Activated CD4-positive, alpha-beta memory T cell treated with anti-CD3 and anti-CD28 coated beads, Interleukin-2, amount 10 ng/mL, durations not matched to agents 7 days and 5 days (primary cell): ENCODE data around the gene LDB1. TPM values are rescaled to one million over a fixed set of nuclear protein-coding genes. Genes with fewer than 3 reads are reported as not detected.
A peak's percentile ranks its signal among the peaks of the same experiment; 100 is the strongest.

Experiments
- CTCF ChIA-PET: fragments of 350-600 bp; sonication (Branson Sonifier 250); formaldehyde crosslinking; loops from one replicate; lab custom pipeline; 2021; ENCODE audit warnings: antibody characterized with exemption, inconsistent platforms; lab: Charles Lee
- POLR2A ChIA-PET: fragments of 350-600 bp; sonication (Branson Sonifier 250); formaldehyde crosslinking; loops from one replicate; lab custom pipeline; 2021; ENCODE audit warnings: antibody characterized with exemption; lab: Charles Lee
- DNase-seq: peaks from one replicate; pipeline ENCODE4 v3.0.0-alpha.2; 2020
- H3K27ac Mint-ChIP-seq: one replicate; pipeline ENCODE4 v1.8.0; 2021; ENCODE audit warnings: mild to moderate bottlenecking, mixed read lengths
- H3K27me3 Mint-ChIP-seq: one replicate; pipeline ENCODE4 v1.8.0; 2021; ENCODE audit warnings: mixed read lengths
- H3K36me3 Mint-ChIP-seq: one replicate; pipeline ENCODE4 v1.8.0; 2021; ENCODE audit warnings: low read depth, mixed read lengths
- H3K4me1 Mint-ChIP-seq: one replicate; pipeline ENCODE4 v1.8.0; 2021; ENCODE audit warnings: mixed read lengths
- H3K4me3 Mint-ChIP-seq: one replicate; pipeline ENCODE4 v1.8.0; 2021; ENCODE audit warnings: mild to moderate bottlenecking, mixed read lengths
- H3K9me3 Mint-ChIP-seq: one replicate; pipeline ENCODE4 v1.8.0; 2021; ENCODE audit warnings: mixed read lengths
- total RNA-seq, 2 experiments: library from RNA; stranded (reverse); gene quantifications; one replicate each; pipeline ENCODE4 v1.2.3, GENCODE V29; 2021

The LDB1 gene
- total RNA-seq, 2 experiments from 2014 or later, result 81.3 to 83.1 TPM

GRCh38 chr10:102109166-102110116, 10.7 kb downstream of the LDB1 start:
- CTCF ChIA-PET, result interaction anchor here (1.4 to 1.5 kb wide), 2 partner anchors 9 to 36 kb away, joined by 3 to 4 read pairs; no protein-coding TSS in a partner anchor
- Mint-ChIP-seq H3K27me3 (no peaks in the 10 kb centered on the region), H3K36me3 (peaks cover 53% of the 10 kb centered on the region), H3K27ac (no peak overlapping the region), H3K4me3 (no peak overlapping the region), H3K4me1 (peaks cover 32% of the 10 kb centered on the region), H3K9me3 (no peaks in the 10 kb centered on the region)
- POLR2A ChIA-PET, result no interaction called here
- no peak for DNase-seq

DNA sequence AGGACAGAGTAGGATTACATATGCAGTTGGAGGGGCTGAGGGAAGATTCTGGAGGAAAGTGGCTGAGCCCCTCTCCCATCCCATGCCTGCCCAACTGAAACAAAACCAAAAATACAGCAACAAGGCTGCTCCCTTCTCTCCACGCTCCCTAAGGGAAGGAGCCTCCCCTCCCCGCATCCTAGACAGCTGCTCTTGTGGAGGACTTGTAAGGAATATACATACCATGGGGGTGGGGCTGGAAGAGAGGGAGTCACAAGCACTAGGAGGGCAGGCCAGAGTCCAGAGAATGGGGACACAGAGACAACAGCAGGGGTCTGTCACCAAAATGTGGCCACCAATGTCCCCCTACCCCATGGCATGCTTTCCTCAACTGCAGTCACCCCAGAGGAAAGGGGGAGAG, 13.2 kb downstream of the LDB1 start:
- Mint-ChIP-seq H3K9me3 (no peaks in the 10 kb centered on the region), H3K36me3 (peaks cover 48% of the 10 kb centered on the region)

GRCh38 chr10:102102421-102102820, 17.7 kb downstream of the LDB1 start:
- ChIA-PET CTCF (interaction anchor here (1.0 to 2.5 kb wide), 3 partner anchors 14 to 212 kb away, joined by 3 to 5 read pairs (median 3); no protein-coding TSS in a partner anchor), POLR2A (interaction anchor here (1.6 to 3.4 kb wide), 2 partner anchors 11 to 37 kb away, joined by 3 to 19 read pairs; partner anchors contain the start of gene HPS6)
- peaks cover 19% of the 10 kb centered on the region for H3K4me1 Mint-ChIP-seq
- H3K4me3 Mint-ChIP-seq, result no peak overlapping the region
- no peak overlapping the region for H3K27ac Mint-ChIP-seq
- H3K9me3 Mint-ChIP-seq, result no peaks in the 10 kb centered on the region
- no peaks in the 10 kb centered on the region for H3K27me3 Mint-ChIP-seq
- peaks cover 19% of the 10 kb centered on the region for H3K36me3 Mint-ChIP-seq
- no peak for DNase-seq

More for the DNA sequence above, 13.2 kb downstream of the LDB1 start:
- DNase-seq, result no peak
- POLR2A ChIA-PET, result no interaction called here
- H3K27ac Mint-ChIP-seq, result no peak overlapping the region
- CTCF ChIA-PET, result interaction anchor here (0.6 kb wide), 1 partner anchor 1067 kb away, joined by 4 read pairs; no protein-coding TSS in a partner anchor
- no peak overlapping the region for H3K4me3 Mint-ChIP-seq
- H3K27me3 Mint-ChIP-seq, result no peaks in the 10 kb centered on the region
- H3K4me1 Mint-ChIP-seq, result peaks cover 23% of the 10 kb centered on the region

- Mint-ChIP-seq H3K27me3 (no peaks in the 10 kb centered on the region), H3K36me3 (peaks cover 20% of the 10 kb centered on the region), H3K4me3 (no peak overlapping the region), H3K9me3 (no peaks in the 10 kb centered on the region), H3K27ac (no peak overlapping the region), H3K4me1 (peaks cover 18% of the 10 kb centered on the region)
- CTCF ChIA-PET, result interaction anchor here (0.7 to 2.5 kb wide), 7 partner anchors 12 to 260 kb away, joined by 3 to 5 read pairs (median 4); no protein-coding TSS in a partner anchor
- no peak for DNase-seq
- POLR2A ChIA-PET, result interaction anchor here (3.4 kb wide), 1 partner anchor 13 kb away, joined by 19 read pairs; no protein-coding TSS in a partner anchor
Observed at GRCh38 chr10:102101152-102101551, 19.0 kb downstream of the LDB1 start.

DNA sequence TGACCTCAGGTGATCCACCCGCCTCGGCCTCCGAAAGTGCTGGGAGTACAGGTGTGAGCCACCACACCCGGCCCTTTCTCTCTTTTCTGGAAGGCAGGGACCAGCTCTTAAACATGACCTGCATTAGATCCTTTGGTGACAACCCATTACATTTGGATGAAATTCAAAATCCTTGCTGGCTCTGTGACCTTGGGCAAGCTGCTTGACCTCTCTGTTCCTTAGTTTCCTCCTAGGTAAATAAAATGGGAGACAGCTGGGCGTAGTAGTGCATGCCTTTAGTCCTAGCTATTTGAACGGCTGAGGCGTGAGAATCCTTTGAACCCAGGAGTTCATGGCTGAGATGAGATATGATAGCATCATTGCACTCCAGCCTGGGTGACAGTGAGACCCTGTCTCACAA, 23.7 kb downstream of the LDB1 start:
- DNase-seq, result no peak
- POLR2A ChIA-PET, result no interaction called here
- Mint-ChIP-seq H3K4me3 (no peak overlapping the region), H3K9me3 (no peaks in the 10 kb centered on the region), H3K27ac (no peak overlapping the region), H3K36me3 (peaks cover 6% of the 10 kb centered on the region), H3K27me3 (no peaks in the 10 kb centered on the region), H3K4me1 (no peaks in the 10 kb centered on the region)
- CTCF ChIA-PET, result no interaction called here

GRCh38 chr10:102090772-102091171, 29.4 kb downstream of the LDB1 start:
- no peaks in the 10 kb centered on the region for H3K36me3 Mint-ChIP-seq
- CTCF ChIA-PET, result no interaction called here
- POLR2A ChIA-PET, result no interaction called here

DNA sequence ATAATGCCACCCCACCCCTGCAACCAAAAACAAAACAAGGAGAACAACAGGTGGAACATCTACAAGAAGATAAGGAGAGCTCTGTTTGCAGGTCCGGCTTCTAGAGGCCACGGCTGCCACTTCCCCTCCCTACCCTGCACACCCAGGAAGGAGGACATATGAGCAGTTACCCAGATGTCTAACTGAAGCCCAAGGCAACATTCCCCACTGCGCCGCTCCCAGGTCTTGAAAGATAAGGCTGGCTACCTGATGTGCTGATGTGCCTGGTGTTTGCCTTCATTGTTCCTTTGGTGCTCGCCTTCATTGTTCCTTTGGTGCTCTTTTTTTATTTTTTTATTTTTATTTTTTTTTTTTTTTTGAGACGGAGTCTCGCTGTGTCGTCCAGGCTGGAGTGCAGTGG, 34.0 kb downstream of the LDB1 start:
- H3K9me3 Mint-ChIP-seq, result no peaks in the 10 kb centered on the region
- ChIA-PET POLR2A (no interaction called here), CTCF (no interaction called here)
- H3K4me1 Mint-ChIP-seq, result no peaks in the 10 kb centered on the region
- H3K27me3 Mint-ChIP-seq, result no peaks in the 10 kb centered on the region
- DNase-seq, result no peak
- no peak overlapping the region for H3K4me3 Mint-ChIP-seq
- no peaks in the 10 kb centered on the region for H3K36me3 Mint-ChIP-seq
- H3K27ac Mint-ChIP-seq, result no peak overlapping the region

More at GRCh38 chr10:102090772-102091171, 29.4 kb downstream of the LDB1 start:
- Mint-ChIP-seq H3K27me3 (no peaks in the 10 kb centered on the region), H3K4me3 (no peak overlapping the region), H3K27ac (no peak overlapping the region), H3K4me1 (no peaks in the 10 kb centered on the region), H3K9me3 (no peaks in the 10 kb centered on the region)
- no peak for DNase-seq

DNA sequence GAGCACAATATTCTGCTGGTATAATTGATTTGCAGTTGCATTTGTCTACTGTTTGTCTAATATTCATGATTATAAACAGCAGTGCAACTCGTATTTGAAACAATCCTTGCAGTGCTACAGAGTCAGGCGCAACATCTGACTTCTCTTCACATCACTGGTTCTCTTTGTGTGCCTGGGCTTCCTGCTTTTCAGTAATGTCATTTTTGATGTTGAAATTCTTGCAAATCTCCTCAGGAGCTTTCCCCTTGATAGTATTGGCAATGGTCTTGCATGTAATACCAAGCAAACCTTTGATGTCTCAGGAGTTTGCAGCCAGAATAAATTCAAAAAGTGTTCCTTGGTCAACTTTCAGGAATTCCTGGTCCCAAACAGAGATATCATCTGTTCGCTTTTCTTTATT, 34.8 kb downstream of the LDB1 start:
- POLR2A ChIA-PET, result no interaction called here
- Mint-ChIP-seq H3K4me1 (no peaks in the 10 kb centered on the region), H3K9me3 (no peaks in the 10 kb centered on the region), H3K27ac (no peak overlapping the region), H3K4me3 (no peak overlapping the region), H3K27me3 (no peaks in the 10 kb centered on the region), H3K36me3 (no peaks in the 10 kb centered on the region)
- CTCF ChIA-PET, result interaction anchor here (0.7 kb wide), 1 partner anchor 106 kb away, joined by 6 read pairs; no protein-coding TSS in a partner anchor
- DNase-seq, result no peak

GRCh38 chr10:102083541-102083940, 36.6 kb downstream of the LDB1 start:
- ChIA-PET CTCF (interaction anchor here (1.0 to 4.0 kb wide), 3 partner anchors 10 to 243 kb away, joined by 4 to 21 read pairs (median 5); no protein-coding TSS in a partner anchor), POLR2A (interaction anchor here (1.3 kb wide), 1 partner anchor 10 kb away, joined by 4 read pairs; no protein-coding TSS in a partner anchor)
- no peaks in the 10 kb centered on the region for H3K27me3 Mint-ChIP-seq
- H3K4me1 Mint-ChIP-seq, result no peaks in the 10 kb centered on the region
- H3K36me3 Mint-ChIP-seq, result no peaks in the 10 kb centered on the region
- no peaks in the 10 kb centered on the region for H3K9me3 Mint-ChIP-seq
- DNase-seq, result no peak
- H3K27ac Mint-ChIP-seq, result no peak overlapping the region
- no peak overlapping the region for H3K4me3 Mint-ChIP-seq

GRCh38 chr10:102072673-102073527, 47.3 kb downstream of the LDB1 start:
- Mint-ChIP-seq H3K4me1 (peaks cover 2% of the 10 kb centered on the region), H3K4me3 (no peak overlapping the region), H3K27me3 (peaks cover 2% of the 10 kb centered on the region), H3K36me3 (peaks cover 7% of the 10 kb centered on the region), H3K27ac (no peak overlapping the region), H3K9me3 (no peaks in the 10 kb centered on the region)
- peak; percentile 83 for DNase-seq
- ChIA-PET CTCF (interaction anchor here (0.6 to 4.7 kb wide), 38 partner anchors 9 to 292 kb away, joined by 3 to 52 read pairs (median 4); partner anchors contain the start of genes ARMH3 and OGA), POLR2A (interaction anchor here (0.7 to 1.2 kb wide), 5 partner anchors 10 to 255 kb away, joined by 3 to 6 read pairs (median 4); partner anchors contain the start of genes ARMH3 and OGA)

DNA sequence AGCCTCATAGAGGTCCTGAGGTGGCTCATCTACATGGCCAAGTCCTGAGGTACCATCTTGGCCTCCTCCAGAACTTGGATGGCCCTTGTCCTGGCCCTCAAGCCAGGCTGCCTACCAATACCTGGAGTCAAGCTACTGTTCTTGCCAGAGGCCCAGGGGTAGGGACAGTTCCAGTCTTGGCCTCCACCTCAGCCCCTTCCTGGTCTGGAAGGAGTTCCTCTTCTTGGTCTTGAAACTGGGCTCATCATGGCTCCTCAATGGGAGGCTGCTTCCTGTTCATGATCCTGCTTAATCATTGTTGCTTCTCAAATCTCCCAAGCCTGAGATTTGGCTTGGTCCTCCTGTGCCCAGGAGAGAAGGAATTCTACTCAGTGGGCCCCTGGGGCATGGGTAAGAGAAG, 51.1 kb downstream of the LDB1 start:
- Mint-ChIP-seq H3K36me3 (peaks cover 12% of the 10 kb centered on the region), H3K4me3 (no peak overlapping the region), H3K9me3 (no peaks in the 10 kb centered on the region), H3K27me3 (no peaks in the 10 kb centered on the region), H3K4me1 (peaks cover 21% of the 10 kb centered on the region), H3K27ac (no peak overlapping the region)
- CTCF ChIA-PET, result interaction anchor here (1.1 to 2.2 kb wide), 3 partner anchors 12 to 233 kb away, joined by 3 to 11 read pairs (median 8); no protein-coding TSS in a partner anchor
- no peak for DNase-seq
- POLR2A ChIA-PET, result interaction anchor here (0.9 to 4.6 kb wide), 3 partner anchors 14 to 251 kb away, joined by 4 to 47 read pairs (median 12); partner anchors contain the start of genes ARMH3 and OGA

DNA sequence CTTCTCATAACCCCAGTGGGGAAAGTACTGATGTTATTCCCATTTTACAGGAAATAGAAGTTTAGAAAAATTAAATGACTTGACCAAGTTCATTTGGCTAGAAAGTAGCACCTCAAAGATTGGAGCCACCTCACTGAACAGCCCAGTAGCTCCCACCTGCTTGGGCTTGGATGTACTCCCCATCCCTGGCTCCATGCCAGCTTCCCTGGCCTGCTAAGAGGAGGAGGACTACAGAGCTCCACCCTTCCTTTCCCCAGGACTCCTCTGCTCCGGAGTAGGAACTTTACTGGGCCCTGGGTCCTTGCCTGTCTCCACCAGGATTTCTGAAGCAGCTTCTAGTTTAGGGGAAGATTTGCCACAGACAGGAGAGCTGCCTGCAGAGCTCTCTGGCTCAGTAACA, 52.0 kb downstream of the LDB1 start:
- no peaks in the 10 kb centered on the region for H3K9me3 Mint-ChIP-seq
- H3K4me3 Mint-ChIP-seq, result no peak overlapping the region
- DNase-seq, result no peak
- POLR2A ChIA-PET, result interaction anchor here (1.2 to 4.6 kb wide), 3 partner anchors 13 to 250 kb away, joined by 5 to 47 read pairs (median 12); partner anchors contain the start of genes ARMH3 and OGA
- H3K4me1 Mint-ChIP-seq, result peaks cover 25% of the 10 kb centered on the region
- CTCF ChIA-PET, result interaction anchor here (0.8 to 2.1 kb wide), 5 partner anchors 11 to 233 kb away, joined by 3 to 11 read pairs (median 3); no protein-coding TSS in a partner anchor
- no peak overlapping the region for H3K27ac Mint-ChIP-seq
- H3K36me3 Mint-ChIP-seq, result peaks cover 12% of the 10 kb centered on the region
- H3K27me3 Mint-ChIP-seq, result no peaks in the 10 kb centered on the region
